ENCODE measurements around the gene ISOC2. TPM values are rescaled to one million over a fixed set of nuclear protein-coding genes. Genes with fewer than 3 reads are reported as not detected.

The ISOC2 gene, protein sequence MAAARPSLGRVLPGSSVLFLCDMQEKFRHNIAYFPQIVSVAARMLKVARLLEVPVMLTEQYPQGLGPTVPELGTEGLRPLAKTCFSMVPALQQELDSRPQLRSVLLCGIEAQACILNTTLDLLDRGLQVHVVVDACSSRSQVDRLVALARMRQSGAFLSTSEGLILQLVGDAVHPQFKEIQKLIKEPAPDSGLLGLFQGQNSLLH
- total RNA-seq = 10 to 100 TPM; 44.7 to 97.2 (median 87.5) TPM

DNA sequence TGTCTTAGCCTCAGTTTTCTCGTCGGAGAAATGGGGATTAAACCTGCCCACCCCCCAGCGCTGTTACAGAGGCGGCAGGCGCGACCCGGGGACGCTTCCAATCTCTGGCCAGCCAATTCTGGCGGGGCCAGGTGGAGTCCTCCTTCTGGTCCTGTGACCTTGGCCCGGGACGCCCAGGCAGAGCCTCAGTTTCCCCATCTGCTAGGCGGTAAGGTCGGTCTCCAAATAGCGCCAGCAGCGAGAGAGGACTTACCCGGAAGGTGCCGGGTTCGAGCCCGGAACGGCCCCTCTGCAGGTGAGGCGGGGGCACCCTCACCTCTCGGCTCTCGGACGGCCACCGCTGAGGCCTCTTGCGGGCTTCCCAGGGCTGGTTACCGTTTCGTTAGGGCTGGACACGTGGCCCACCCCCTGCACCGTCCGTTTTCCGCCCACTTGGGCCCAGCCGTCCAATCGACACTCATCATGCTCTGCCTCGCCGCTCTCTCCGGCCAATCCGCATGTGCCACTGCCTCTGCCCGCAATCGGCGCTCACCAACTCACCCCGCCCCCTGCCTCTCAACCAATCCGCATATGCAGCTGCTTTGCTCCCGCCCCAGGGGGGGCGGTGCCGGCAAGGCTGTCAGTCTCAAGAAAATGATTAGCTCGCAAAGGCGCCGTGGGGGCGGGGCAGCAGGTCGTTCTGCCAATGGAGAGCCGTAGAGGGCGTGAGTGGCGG, at the start of gene ISOC2:
ISOC2 (minus strand) TSS at position 384 of the 715 bp plus-strand sequence. CDS start 5,156 bp downstream, outside the sequence.
- TF ChIP-seq EP300 (IDR thresholded peaks at IDR 0.05) (no peak), POLR2AphosphoS5 (IDR thresholded peaks at IDR 0.05) (peak in 1 of 3 donors; percentile 31), POLR2A (IDR thresholded peaks at IDR 0.05) (no peak)
- TF ChIP-seq, protein P1, sequence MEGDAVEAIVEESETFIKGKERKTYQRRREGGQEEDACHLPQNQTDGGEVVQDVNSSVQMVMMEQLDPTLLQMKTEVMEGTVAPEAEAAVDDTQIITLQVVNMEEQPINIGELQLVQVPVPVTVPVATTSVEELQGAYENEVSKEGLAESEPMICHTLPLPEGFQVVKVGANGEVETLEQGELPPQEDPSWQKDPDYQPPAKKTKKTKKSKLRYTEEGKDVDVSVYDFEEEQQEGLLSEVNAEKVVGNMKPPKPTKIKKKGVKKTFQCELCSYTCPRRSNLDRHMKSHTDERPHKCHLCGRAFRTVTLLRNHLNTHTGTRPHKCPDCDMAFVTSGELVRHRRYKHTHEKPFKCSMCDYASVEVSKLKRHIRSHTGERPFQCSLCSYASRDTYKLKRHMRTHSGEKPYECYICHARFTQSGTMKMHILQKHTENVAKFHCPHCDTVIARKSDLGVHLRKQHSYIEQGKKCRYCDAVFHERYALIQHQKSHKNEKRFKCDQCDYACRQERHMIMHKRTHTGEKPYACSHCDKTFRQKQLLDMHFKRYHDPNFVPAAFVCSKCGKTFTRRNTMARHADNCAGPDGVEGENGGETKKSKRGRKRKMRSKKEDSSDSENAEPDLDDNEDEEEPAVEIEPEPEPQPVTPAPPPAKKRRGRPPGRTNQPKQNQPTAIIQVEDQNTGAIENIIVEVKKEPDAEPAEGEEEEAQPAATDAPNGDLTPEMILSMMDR (IDR thresholded peaks at IDR 0.05) = no peak
- Histone ChIP-seq H3K36me3 (peaks cover 3% of the 10 kb centered on the region), H3K4me1 (peaks cover 27% of the 10 kb centered on the region), H3K4me3 (peak within 1 kb of the TSS; percentile 63), H3K9me3 (no peaks in the 10 kb centered on the region), H3K27me3 (no peaks in the 10 kb centered on the region), H3K27ac (peak within 1 kb of the TSS; percentile 88)
- under 1% methylated on average over 23 of the region's 54 CpGs for WGBS
- peak; percentile 100 for DNase-seq (ENCODE audit: low spot score in 2 of 2)

DNA sequence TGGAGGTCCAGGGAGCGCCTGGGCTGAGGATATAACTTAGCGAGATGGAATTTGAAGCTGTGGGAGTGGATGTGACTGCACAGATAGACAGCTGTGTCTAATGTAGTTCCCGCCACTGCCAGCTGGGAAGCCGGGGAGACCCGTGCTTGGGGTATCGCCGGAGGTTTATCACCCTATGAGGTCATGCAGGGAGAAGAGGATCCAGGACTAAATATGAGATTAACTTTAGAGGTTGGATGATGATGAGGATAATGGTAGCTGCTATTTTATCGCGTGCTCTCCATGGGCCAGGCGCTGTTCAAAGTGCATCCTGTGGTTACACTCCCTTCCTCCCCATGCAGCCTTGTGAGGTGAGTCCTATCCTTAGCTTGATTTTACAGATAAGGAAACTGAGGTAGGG, 46.7 kb upstream of the ISOC2 start:
- Histone ChIP-seq H3K27me3 (no peaks in the 10 kb centered on the region), H3K27ac (no peak overlapping the region), H3K4me1 (peaks cover 10% of the 10 kb centered on the region), H3K9me3 (no peaks in the 10 kb centered on the region), H3K36me3 (no peaks in the 10 kb centered on the region), H3K4me3 (no peak overlapping the region)
- 80% methylated on average over 10 of the region's 10 CpGs for WGBS
- DNase-seq (ENCODE audit: low spot score in 2 of 2) = no peak
- TF ChIP-seq POLR2A (IDR thresholded peaks at IDR 0.05) (no peak), POLR2AphosphoS5 (IDR thresholded peaks at IDR 0.05) (no peak), EP300 (IDR thresholded peaks at IDR 0.05) (no peak)
- TF ChIP-seq, protein P1 (IDR thresholded peaks at IDR 0.05) = no peak

DNA sequence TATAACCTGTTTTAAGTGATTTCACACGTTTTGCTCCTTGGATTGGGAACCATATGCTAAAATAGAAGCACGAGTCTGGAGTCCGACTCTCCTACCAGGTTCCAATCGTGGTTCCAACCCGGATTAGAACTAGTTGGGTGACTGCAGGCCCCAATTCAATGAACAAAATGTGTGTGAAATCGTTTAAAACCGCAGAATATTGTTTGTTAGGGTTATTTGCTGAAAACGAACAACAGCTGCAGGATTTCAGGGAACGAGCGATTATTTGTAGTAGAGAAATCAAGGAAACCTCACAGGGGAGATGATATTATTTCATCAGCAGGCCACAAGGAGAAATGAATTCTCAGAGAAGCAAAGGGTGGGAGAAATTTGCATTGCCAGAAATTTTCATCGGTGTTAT, 43.5 kb upstream of the ISOC2 start:
- Histone ChIP-seq H3K4me1 (peaks cover 10% of the 10 kb centered on the region), H3K27me3 (no peaks in the 10 kb centered on the region), H3K36me3 (no peaks in the 10 kb centered on the region), H3K27ac (no peak overlapping the region), H3K4me3 (no peak overlapping the region), H3K9me3 (no peaks in the 10 kb centered on the region)
- TF ChIP-seq POLR2AphosphoS5 (IDR thresholded peaks at IDR 0.05) (no peak), EP300 (IDR thresholded peaks at IDR 0.05) (no peak), POLR2A (IDR thresholded peaks at IDR 0.05) (no peak)
- TF ChIP-seq, protein P1 (IDR thresholded peaks at IDR 0.05) = no peak
- 89% methylated on average over 11 of the region's 11 CpGs for WGBS
- DNase-seq (ENCODE audit: low spot score in 2 of 2) = no peak

DNA sequence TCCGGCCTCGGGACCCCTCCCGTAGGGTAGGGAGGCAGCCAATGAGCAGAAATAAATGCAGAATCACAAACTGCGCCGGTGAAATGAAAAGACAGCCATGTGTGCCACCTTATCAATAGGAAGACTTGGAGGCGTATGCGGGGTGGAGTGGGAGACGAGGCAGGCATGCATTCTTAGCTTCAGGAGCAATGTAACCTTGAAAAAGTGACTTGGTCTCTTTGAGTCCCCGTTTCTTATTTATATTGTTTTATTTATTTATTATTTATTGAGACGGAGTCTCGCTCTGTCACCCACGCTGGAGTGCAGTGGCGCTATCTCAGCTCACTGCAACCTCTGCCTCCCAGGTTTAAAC, 42.8 kb upstream of the ISOC2 start:
- TF ChIP-seq POLR2AphosphoS5 (IDR thresholded peaks at IDR 0.05) (no peak), POLR2A (IDR thresholded peaks at IDR 0.05) (no peak), EP300 (IDR thresholded peaks at IDR 0.05) (no peak)
- TF ChIP-seq, protein P1 (IDR thresholded peaks at IDR 0.05) = no peak
- 39% methylated on average over 13 of the region's 13 CpGs for WGBS
- Histone ChIP-seq H3K9me3 (no peaks in the 10 kb centered on the region), H3K27ac (no peak overlapping the region), H3K4me3 (peak overlapping the region; percentile 48), H3K4me1 (peaks cover 10% of the 10 kb centered on the region), H3K27me3 (no peaks in the 10 kb centered on the region), H3K36me3 (no peaks in the 10 kb centered on the region)
- no peak for DNase-seq (ENCODE audit: low spot score in 2 of 2)

DNA sequence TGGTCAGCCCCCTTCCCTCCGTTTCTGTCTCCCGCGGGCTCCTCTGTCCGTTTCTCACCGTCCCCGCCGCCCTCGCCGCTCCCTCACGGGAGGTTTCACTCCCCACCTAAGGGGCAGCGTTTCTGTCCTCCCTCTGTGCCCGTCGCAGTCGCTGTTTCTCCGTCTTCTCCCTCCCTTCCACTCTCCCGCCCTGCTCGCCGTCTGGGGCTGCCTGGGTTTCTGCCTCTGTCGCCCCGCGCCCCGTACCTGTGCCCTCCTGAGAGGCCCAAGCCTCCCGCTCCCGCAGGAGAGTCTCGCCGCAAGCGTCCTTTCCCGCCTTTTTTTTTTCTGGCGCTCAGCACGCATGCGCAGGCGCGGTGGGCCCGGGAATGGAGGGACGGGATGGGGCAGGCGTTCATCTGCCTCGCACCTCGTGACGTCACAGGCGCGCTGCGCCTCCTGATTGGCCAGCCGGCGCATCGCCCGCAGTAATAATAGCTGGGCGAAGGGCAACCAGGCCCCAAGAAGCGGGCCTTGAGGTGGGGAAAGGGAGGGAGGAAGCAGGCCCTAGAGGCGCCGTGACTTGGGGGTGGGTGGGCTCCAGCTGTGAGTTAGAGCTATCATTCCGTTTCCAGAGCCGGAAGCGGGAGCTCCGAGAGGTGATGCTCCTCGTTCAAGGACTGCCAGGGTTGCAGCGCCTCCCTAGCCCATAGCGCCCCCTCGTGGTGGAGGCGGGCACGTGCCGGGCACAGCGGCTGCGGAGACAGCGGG, 42.2 kb upstream of the ISOC2 start:
- DNase-seq (ENCODE audit: low spot score in 2 of 2) = peak; percentile 94 to 96
- Histone ChIP-seq H3K36me3 (no peaks in the 10 kb centered on the region), H3K4me1 (peaks cover 10% of the 10 kb centered on the region), H3K9me3 (no peaks in the 10 kb centered on the region), H3K27ac (no peak overlapping the region), H3K4me3 (peak overlapping the region; percentile 48), H3K27me3 (no peaks in the 10 kb centered on the region)
- 15% methylated on average over 49 of the region's 64 CpGs for whole genome bisulfite sequencing
- TF ChIP-seq, protein P1 (IDR thresholded peaks at IDR 0.05) = peak; percentile 95 to 98
- TF ChIP-seq POLR2AphosphoS5 (IDR thresholded peaks at IDR 0.05) = peak in 1 of 3 donors; percentile 37
- no peak for TF ChIP-seq EP300 (IDR thresholded peaks at IDR 0.05)

Measured in suprapubic skin (tissue), 4 donors.